A673 (cell line): Measurements from ENCODE around the gene ASAP2. TPM values are rescaled to one million over a fixed set of nuclear protein-coding genes. Genes with fewer than 3 reads are reported as not detected.

ENCODE experiments used
- BruUV-seq: library from RNA; stranded (reverse); fragments of 400-500 nt; replicated peaks from 2 replicates; lab custom pipeline; 2021; lab: Mats Ljungman, UMichigan
- CTCF ChIA-PET: fragments of 300-600 bp; sonication (Branson Sonifier 250); formaldehyde crosslinking; loops from one replicate; lab custom pipeline; 2022; ENCODE audit warnings: antibody characterized with exemption; lab: Charles Lee
- POLR2A ChIA-PET: fragments of 300-600 bp; sonication (Branson Sonifier 250); formaldehyde crosslinking; loops from one replicate; lab custom pipeline; 2022; ENCODE audit warnings: antibody characterized with exemption; ENCODE audit not compliant: low non-redundant PET; lab: Charles Lee
- DNase-seq: peaks from one replicate; pipeline ENCODE4 v3.0.0-alpha.2; 2015; ENCODE audit warnings: low spot score
- H3K27ac ChIP-seq: fragments of 200-600 bp; sonication (generic); 2 replicates; pipeline ENCODE4 v1.5.1; 2016; ENCODE audit warnings: mixed run types, low read depth, mild to moderate bottlenecking, mixed read lengths, antibody characterized with exemption, low read length; ENCODE audit not compliant: poor library complexity, severe bottlenecking
- H3K27me3 ChIP-seq: fragments of 200-600 bp; sonication (generic); replicated peaks from 2 replicates; pipeline ENCODE4 v1.6.1; 2017; ENCODE audit warnings: mixed run types, low read depth, mild to moderate bottlenecking, mixed read lengths, antibody characterized with exemption, low read length; ENCODE audit not compliant: insufficient read depth, poor library complexity
- H3K36me3 ChIP-seq: fragments of 200-600 bp; sonication (generic); 2 replicates; pipeline ENCODE4 v1.6.1; 2016; ENCODE audit warnings: mixed run types, mild to moderate bottlenecking, mixed read lengths, antibody characterized with exemption, low read length; ENCODE audit not compliant: insufficient read depth, poor library complexity, severe bottlenecking
- H3K4me1 ChIP-seq: fragments of 200-600 bp; sonication (generic); 2 replicates; pipeline ENCODE4 v1.6.1; 2017; ENCODE audit warnings: mixed run types, mild to moderate bottlenecking, mixed read lengths, antibody characterized with exemption, low read length; ENCODE audit not compliant: insufficient read depth, poor library complexity, severe bottlenecking
- H3K4me3 ChIP-seq: fragments of 200-600 bp; sonication (generic); 2 replicates; pipeline ENCODE4 v1.5.1; 2016; ENCODE audit warnings: low read depth, mixed run types, mild to moderate bottlenecking, mixed read lengths, low read length; ENCODE audit not compliant: poor library complexity, severe bottlenecking
- H3K9me3 ChIP-seq: fragments of 200-600 bp; sonication (generic); 2 replicates; pipeline ENCODE4 v1.6.1; 2016; ENCODE audit warnings: mixed run types, low read depth, mild to moderate bottlenecking, mixed read lengths, antibody characterized with exemption, low read length; ENCODE audit not compliant: poor library complexity, severe bottlenecking
- CTCF ChIP-seq: fragments of 300-800, 200-600 bp; sonication (generic); conservative IDR thresholded peaks from 2 replicates; pipeline ENCODE4 v1.5.1; 2017; ENCODE audit warnings: low read depth, mild to moderate bottlenecking, antibody characterized with exemption, low read length, moderate library complexity, mixed read lengths
- EZH2 ChIP-seq: fragments of 200-600 bp; sonication (generic); IDR thresholded peaks from 2 replicates; pipeline ENCODE4 v1.6.1; 2017; ENCODE audit warnings: borderline replicate concordance, low read depth, mild to moderate bottlenecking, mixed read lengths, antibody characterized with exemption, low read length; ENCODE audit not compliant: poor library complexity, severe bottlenecking
- intact Hi-C: fragments of 100-400 bp; cut with micrococcal nuclease; formaldehyde crosslinking; loops from one replicate; pipeline ENCODE4 v1.10.0; 2022; ENCODE audit not compliant: unreplicated experiment
- total RNA-seq: library from RNA; stranded (reverse); gene quantifications from 2 replicates; pipeline ENCODE4 v1.2.3, GENCODE V29; 2021

Gene ASAP2
- total RNA-seq, 1 experiment from 2014 or later, result 46.8 TPM

- no peak for DNase-seq
- Histone ChIP-seq H3K36me3 (peaks cover 24% of the 10 kb centered on the region), H3K9me3 (no peaks in the 10 kb centered on the region), H3K27ac (no peak overlapping the region), H3K4me1 (peaks cover 13% of the 10 kb centered on the region), H3K27me3 (no peaks in the 10 kb centered on the region), H3K4me3 (no peak overlapping the region)
- ChIA-PET CTCF (no interaction called here), POLR2A (no interaction called here)
- BruUV-seq, result no TSS peak
- intact Hi-C loops, result no loop called here
- TF ChIP-seq EZH2, result no peak
- no peak for TF ChIP-seq CTCF
These were observed 179.2 kb downstream of the ASAP2 start for GRCh38 chr2:9385841-9386240.

- intact Hi-C loops, result no loop called here
- POLR2A ChIA-PET, result no interaction called here
- peaks cover 27% of the 10 kb centered on the region for H3K36me3 ChIP-seq
These were observed 181.6 kb downstream of the ASAP2 start for GRCh38 chr2:9388199-9388681.

GRCh38 chr2:9388950-9389911 is 182.6 kb downstream of the ASAP2 start:
- TF ChIP-seq CTCF (no peak), EZH2 (no peak)
- DNase-seq, result no peak
- Histone ChIP-seq H3K9me3 (no peaks in the 10 kb centered on the region), H3K4me3 (no peak overlapping the region), H3K36me3 (peaks cover 26% of the 10 kb centered on the region), H3K4me1 (peaks cover 17% of the 10 kb centered on the region), H3K27ac (no peak overlapping the region), H3K27me3 (no peaks in the 10 kb centered on the region)
- ChIA-PET POLR2A (no interaction called here), CTCF (no interaction called here)
- no TSS peak for BruUV-seq
- intact Hi-C loops, result no loop called here

More at GRCh38 chr2:9388199-9388681, 181.6 kb downstream of the ASAP2 start:
- Histone ChIP-seq H3K4me1 (peaks cover 12% of the 10 kb centered on the region), H3K4me3 (no peak overlapping the region), H3K27me3 (no peaks in the 10 kb centered on the region), H3K27ac (no peak overlapping the region), H3K9me3 (no peaks in the 10 kb centered on the region)
- no peak for DNase-seq
- CTCF ChIA-PET, result no interaction called here
- no TSS peak for BruUV-seq
- TF ChIP-seq EZH2, result no peak
- no peak for TF ChIP-seq CTCF
